Measurements from ENCODE around the gene LMTK2. TPM values are rescaled to one million over a fixed set of nuclear protein-coding genes. Genes with fewer than 3 reads are reported as not detected.

The LMTK2 gene
- total RNA-seq, 1 donor from 2014 or later = 10.2 TPM

- DNase-seq (ENCODE audit: low spot score) = no peak
Observed at GRCh38 chr7:98174334-98175259, 67.9 kb downstream of the LMTK2 start.

- no peak for DNase-seq (ENCODE audit: low spot score)
Observed at GRCh38 chr7:98175260-98175940, 68.7 kb downstream of the LMTK2 start.

GRCh38 chr7:98177553-98177952 is 70.9 kb downstream of the LMTK2 start:
- no peak for DNase-seq (ENCODE audit: low spot score)

- no peak for DNase-seq (ENCODE audit: low spot score)
Observed at GRCh38 chr7:98178321-98178720, 71.7 kb downstream of the LMTK2 start.

GRCh38 chr7:98178762-98179490 is 72.3 kb downstream of the LMTK2 start:
- DNase-seq (ENCODE audit: low spot score) = no peak

GRCh38 chr7:98180751-98181150 is 74.1 kb downstream of the LMTK2 start:
- no peak for DNase-seq (ENCODE audit: low spot score)

GRCh38 chr7:98185101-98185500 is 78.4 kb downstream of the LMTK2 start:
- DNase-seq (ENCODE audit: low spot score) = no peak

- DNase-seq (ENCODE audit: low spot score) = no peak
Observed at GRCh38 chr7:98186452-98187137, 79.9 kb downstream of the LMTK2 start.

- no peak for DNase-seq (ENCODE audit: low spot score)
Observed at GRCh38 chr7:98187138-98187502, 80.5 kb downstream of the LMTK2 start.

- no peak for DNase-seq (ENCODE audit: low spot score)
Observed at GRCh38 chr7:98189559-98189958, 82.9 kb downstream of the LMTK2 start.

GRCh38 chr7:98191668-98192431 is 85.2 kb downstream of the LMTK2 start:
- no peak for DNase-seq (ENCODE audit: low spot score)

GRCh38 chr7:98192781-98193457 is 86.3 kb downstream of the LMTK2 start:
- DNase-seq (ENCODE audit: low spot score) = no peak

GRCh38 chr7:98193474-98194180 is 87.0 kb downstream of the LMTK2 start:
- DNase-seq (ENCODE audit: low spot score) = no peak

GRCh38 chr7:98194186-98194585 is 87.5 kb downstream of the LMTK2 start:
- DNase-seq (ENCODE audit: low spot score) = no peak

- no peak for DNase-seq (ENCODE audit: low spot score)
Observed at GRCh38 chr7:98194672-98195457, 88.2 kb downstream of the LMTK2 start.

GRCh38 chr7:98196706-98197605 is 90.3 kb downstream of the LMTK2 start:
- no peak for DNase-seq (ENCODE audit: low spot score)

GRCh38 chr7:98199131-98199530 is 92.5 kb downstream of the LMTK2 start:
- DNase-seq (ENCODE audit: low spot score) = no peak
